ENCODE results near the gene PSMG4. TPM values are rescaled to one million over a fixed set of nuclear protein-coding genes. Genes with fewer than 3 reads are reported as not detected.
A peak's percentile ranks its signal among the peaks of the same experiment; 100 is the strongest.

The PSMG4 gene
- total and polyA plus RNA-seq, 2 donors from 2014 or later = 24.9 to 36.8 TPM

DNA sequence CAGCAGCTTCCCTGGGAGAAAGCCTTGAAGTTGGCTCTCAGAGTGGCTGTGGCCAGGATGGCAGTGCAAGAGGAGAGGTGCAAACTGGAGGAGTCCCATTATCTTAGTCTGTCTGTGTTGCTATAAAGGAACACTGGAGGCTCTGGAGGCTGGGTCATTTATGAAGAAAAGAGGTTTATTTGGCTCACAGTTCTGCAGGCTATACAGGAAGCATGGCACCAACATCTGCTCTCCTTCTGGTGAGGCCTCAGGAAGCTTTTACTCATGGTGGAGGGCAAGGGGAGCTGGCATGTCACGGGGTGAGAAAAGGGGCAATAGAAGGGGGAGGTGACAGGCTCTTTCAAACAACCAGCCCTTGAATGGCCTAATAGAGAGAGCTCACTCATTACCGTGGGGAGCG, 47.1 kb downstream of the PSMG4 start:
- H3K4me3 ChIP-seq (ENCODE audit: low read length in 3 of 3) = no peak overlapping the region
- TF ChIP-seq, protein P1, sequence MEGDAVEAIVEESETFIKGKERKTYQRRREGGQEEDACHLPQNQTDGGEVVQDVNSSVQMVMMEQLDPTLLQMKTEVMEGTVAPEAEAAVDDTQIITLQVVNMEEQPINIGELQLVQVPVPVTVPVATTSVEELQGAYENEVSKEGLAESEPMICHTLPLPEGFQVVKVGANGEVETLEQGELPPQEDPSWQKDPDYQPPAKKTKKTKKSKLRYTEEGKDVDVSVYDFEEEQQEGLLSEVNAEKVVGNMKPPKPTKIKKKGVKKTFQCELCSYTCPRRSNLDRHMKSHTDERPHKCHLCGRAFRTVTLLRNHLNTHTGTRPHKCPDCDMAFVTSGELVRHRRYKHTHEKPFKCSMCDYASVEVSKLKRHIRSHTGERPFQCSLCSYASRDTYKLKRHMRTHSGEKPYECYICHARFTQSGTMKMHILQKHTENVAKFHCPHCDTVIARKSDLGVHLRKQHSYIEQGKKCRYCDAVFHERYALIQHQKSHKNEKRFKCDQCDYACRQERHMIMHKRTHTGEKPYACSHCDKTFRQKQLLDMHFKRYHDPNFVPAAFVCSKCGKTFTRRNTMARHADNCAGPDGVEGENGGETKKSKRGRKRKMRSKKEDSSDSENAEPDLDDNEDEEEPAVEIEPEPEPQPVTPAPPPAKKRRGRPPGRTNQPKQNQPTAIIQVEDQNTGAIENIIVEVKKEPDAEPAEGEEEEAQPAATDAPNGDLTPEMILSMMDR (IDR thresholded peaks at IDR 0.05; ENCODE audit: borderline replicate concordance, extremely low read depth, insufficient read depth) = no peak
- no peak overlapping the region for H3K9ac ChIP-seq (ENCODE audit: low read length in 3 of 3)
- intact Hi-C loops (cut with DNase I) = no loop called here
- no peaks in the 10 kb centered on the region for H3K4me1 ChIP-seq (ENCODE audit: control insufficient read depth in 2 of 3, insufficient read depth in 2 of 3, low read depth in 1 of 3, low read length in 3 of 3)
- no peak overlapping the region for H3K27ac ChIP-seq (ENCODE audit: low read depth in 2 of 2, low read length in 2 of 2)
- H3K27me3 ChIP-seq (ENCODE audit: control insufficient read depth, insufficient read depth, low read length) = no peaks in the 10 kb centered on the region
- H3K9me3 ChIP-seq (ENCODE audit: control insufficient read depth in 2 of 3, insufficient read depth in 1 of 3, low read length in 3 of 3) = no peaks in the 10 kb centered on the region
- DNase-seq (peak in 1 of 5 donors; percentile 16), FAIRE-seq (no peak)
- H3K36me3 ChIP-seq (ENCODE audit: control insufficient read depth in 2 of 3, insufficient read depth in 3 of 3, low read length in 3 of 3) = peaks cover 0 to 3% (median 0%) of the 10 kb centered on the region in 3 donors

DNA sequence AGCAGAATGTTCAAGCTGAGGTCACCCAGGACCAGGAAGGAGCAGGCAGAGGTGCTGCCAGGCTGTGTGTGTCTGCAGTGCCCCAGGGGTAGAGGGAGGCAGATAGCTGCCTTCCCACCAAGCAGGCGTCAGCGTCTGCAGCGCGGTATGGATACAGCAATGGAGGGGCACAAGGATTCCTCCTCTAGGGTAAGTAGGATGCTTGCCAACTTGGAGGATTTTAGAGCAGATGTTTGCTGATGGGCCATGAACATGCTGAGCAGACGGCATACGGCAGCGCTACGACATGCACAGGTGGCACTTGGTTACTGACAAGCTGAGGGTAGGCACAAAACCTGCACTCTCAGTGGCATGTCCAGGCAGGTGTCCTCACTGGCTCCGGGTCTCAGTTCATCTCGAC, 48.1 kb downstream of the PSMG4 start:
- FAIRE-seq (no peak), DNase-seq (peak in 1 of 5 donors; percentile 2)
- H3K27me3 ChIP-seq (ENCODE audit: control insufficient read depth, insufficient read depth, low read length) = no peaks in the 10 kb centered on the region
- H3K27ac ChIP-seq (ENCODE audit: low read depth in 2 of 2, low read length in 2 of 2) = no peak overlapping the region
- TF ChIP-seq, protein P1 (IDR thresholded peaks at IDR 0.05; ENCODE audit: borderline replicate concordance, extremely low read depth, insufficient read depth) = no peak
- intact Hi-C loops (cut with DNase I) = no loop called here
- H3K9me3 ChIP-seq (ENCODE audit: control insufficient read depth in 2 of 3, insufficient read depth in 1 of 3, low read length in 3 of 3) = no peaks in the 10 kb centered on the region
- no peak overlapping the region for H3K4me3 ChIP-seq (ENCODE audit: low read length in 3 of 3)
- H3K9ac ChIP-seq (ENCODE audit: low read length in 3 of 3) = no peak overlapping the region
- peaks cover 0 to 3% (median 0%) of the 10 kb centered on the region in 3 donors for H3K36me3 ChIP-seq (ENCODE audit: control insufficient read depth in 2 of 3, insufficient read depth in 3 of 3, low read length in 3 of 3)
- no peaks in the 10 kb centered on the region for H3K4me1 ChIP-seq (ENCODE audit: control insufficient read depth in 2 of 3, insufficient read depth in 2 of 3, low read depth in 1 of 3, low read length in 3 of 3)

DNA sequence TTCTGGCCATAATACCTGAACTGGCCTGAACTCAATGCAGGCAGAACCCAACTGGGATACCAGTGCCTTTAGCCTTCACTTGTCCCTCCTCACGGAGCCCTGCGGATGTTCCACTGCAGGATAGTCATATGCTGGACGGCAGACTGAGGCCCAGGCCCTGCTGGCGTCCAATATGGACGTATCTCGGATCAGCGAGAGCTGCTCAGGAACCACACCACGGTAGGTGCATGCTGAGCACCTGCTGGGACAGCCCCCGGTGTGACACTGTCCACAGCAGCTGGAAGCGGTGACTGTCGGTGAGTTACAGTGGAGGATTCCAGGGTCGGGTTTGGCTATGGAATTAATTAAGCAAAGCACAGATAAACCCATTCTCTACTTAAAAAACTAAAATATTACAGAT, 48.7 kb downstream of the PSMG4 start:
- Histone ChIP-seq H3K27ac (ENCODE audit: low read depth in 2 of 2, low read length in 2 of 2) (no peak overlapping the region), H3K27me3 (ENCODE audit: control insufficient read depth, insufficient read depth, low read length) (no peaks in the 10 kb centered on the region), H3K4me3 (ENCODE audit: low read length in 3 of 3) (no peak overlapping the region), H3K4me1 (ENCODE audit: control insufficient read depth in 2 of 3, insufficient read depth in 2 of 3, low read depth in 1 of 3, low read length in 3 of 3) (no peaks in the 10 kb centered on the region), H3K9me3 (ENCODE audit: control insufficient read depth in 2 of 3, insufficient read depth in 1 of 3, low read length in 3 of 3) (no peaks in the 10 kb centered on the region), H3K9ac (ENCODE audit: low read length in 3 of 3) (no peak overlapping the region), H3K36me3 (ENCODE audit: control insufficient read depth in 2 of 3, insufficient read depth in 3 of 3, low read length in 3 of 3) (peaks cover 0 to 3% (median 0%) of the 10 kb centered on the region in 3 donors)
- DNase-seq (peak in 1 of 5 donors; percentile 19), FAIRE-seq (no peak)
- TF ChIP-seq, protein P1 (IDR thresholded peaks at IDR 0.05; ENCODE audit: borderline replicate concordance, extremely low read depth, insufficient read depth) = no peak
- intact Hi-C loops (cut with DNase I) = no loop called here

DNA sequence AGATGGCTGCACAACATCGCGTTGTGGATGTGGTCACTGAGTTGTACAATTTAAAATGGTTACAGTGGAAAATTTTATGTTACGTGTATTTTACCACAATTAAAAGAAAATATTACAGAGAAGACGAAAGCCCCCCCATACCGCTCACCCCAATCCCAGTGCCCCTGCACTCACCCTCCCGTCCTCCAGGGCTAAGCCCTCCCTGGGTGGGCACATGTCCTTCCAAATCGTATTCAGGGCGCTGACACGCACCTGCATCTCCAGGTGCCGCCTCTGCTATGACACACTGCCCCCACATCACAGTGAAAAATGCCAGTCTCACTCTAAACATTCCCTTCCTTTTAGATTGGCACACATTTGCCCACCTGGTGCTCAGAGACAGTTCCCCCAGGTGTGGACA, 49.4 kb downstream of the PSMG4 start:
- Histone ChIP-seq H3K27ac (ENCODE audit: low read depth in 2 of 2, low read length in 2 of 2) (no peak overlapping the region), H3K9me3 (ENCODE audit: control insufficient read depth in 2 of 3, insufficient read depth in 1 of 3, low read length in 3 of 3) (no peaks in the 10 kb centered on the region), H3K9ac (ENCODE audit: low read length in 3 of 3) (no peak overlapping the region), H3K4me3 (ENCODE audit: low read length in 3 of 3) (no peak overlapping the region), H3K4me1 (ENCODE audit: control insufficient read depth in 2 of 3, insufficient read depth in 2 of 3, low read depth in 1 of 3, low read length in 3 of 3) (no peaks in the 10 kb centered on the region), H3K36me3 (ENCODE audit: control insufficient read depth in 2 of 3, insufficient read depth in 3 of 3, low read length in 3 of 3) (peaks cover 0 to 3% (median 0%) of the 10 kb centered on the region in 3 donors), H3K27me3 (ENCODE audit: control insufficient read depth, insufficient read depth, low read length) (no peaks in the 10 kb centered on the region)
- DNase-seq (peak in 1 of 5 donors; percentile 2), FAIRE-seq (no peak)
- TF ChIP-seq, protein P1 (IDR thresholded peaks at IDR 0.05; ENCODE audit: borderline replicate concordance, extremely low read depth, insufficient read depth) = no peak
- intact Hi-C loops (cut with DNase I) = no loop called here

Measured in kidney (tissue), 14 donors.